Measurements from ENCODE around the gene DELE1. TPM values are rescaled to one million over a fixed set of nuclear protein-coding genes. Genes with fewer than 3 reads are reported as not detected.
A peak's percentile ranks its signal among the peaks of the same experiment; 100 is the strongest.
"Not testable (repeated sequence)": the region's sequence is repeated elsewhere in the genome, so short reads cannot be mapped to it uniquely, and the experiment has no call there.

DELE1 gene
- total RNA-seq, 1 donor = 34.1 TPM

DNA sequence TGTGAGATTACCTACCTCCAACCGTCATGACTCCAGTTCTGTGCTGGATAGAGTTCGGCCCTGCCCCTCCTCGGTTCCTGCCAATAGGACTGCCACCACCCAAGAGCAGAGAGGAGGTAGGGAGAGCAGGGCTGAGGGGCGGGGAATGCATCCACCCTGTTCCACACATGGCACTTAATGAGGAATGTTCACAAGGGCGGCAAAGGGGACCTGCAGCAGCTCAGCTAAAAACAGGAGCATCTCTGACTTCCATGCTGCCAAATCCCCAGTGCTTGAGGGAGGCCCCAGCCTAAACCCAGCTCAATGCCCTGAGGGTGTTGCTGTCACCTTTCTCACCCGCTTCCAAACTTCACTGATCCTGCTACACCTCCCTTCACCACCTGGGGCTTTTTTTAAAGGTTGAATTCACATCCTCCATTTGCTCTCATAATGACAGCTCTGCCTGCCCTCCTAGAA, 7.8 kb upstream of the DELE1 start:
- TF ChIP-seq, protein P1, sequence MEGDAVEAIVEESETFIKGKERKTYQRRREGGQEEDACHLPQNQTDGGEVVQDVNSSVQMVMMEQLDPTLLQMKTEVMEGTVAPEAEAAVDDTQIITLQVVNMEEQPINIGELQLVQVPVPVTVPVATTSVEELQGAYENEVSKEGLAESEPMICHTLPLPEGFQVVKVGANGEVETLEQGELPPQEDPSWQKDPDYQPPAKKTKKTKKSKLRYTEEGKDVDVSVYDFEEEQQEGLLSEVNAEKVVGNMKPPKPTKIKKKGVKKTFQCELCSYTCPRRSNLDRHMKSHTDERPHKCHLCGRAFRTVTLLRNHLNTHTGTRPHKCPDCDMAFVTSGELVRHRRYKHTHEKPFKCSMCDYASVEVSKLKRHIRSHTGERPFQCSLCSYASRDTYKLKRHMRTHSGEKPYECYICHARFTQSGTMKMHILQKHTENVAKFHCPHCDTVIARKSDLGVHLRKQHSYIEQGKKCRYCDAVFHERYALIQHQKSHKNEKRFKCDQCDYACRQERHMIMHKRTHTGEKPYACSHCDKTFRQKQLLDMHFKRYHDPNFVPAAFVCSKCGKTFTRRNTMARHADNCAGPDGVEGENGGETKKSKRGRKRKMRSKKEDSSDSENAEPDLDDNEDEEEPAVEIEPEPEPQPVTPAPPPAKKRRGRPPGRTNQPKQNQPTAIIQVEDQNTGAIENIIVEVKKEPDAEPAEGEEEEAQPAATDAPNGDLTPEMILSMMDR (IDR thresholded peaks at IDR 0.05; ENCODE audit: insufficient read depth, low read depth, low read length) = no peak
- no peak for DNase-seq (ENCODE audit: low read depth)
- H3K4me3 ChIP-seq (ENCODE audit: low read depth, low read length) = no peak overlapping the region

DNA sequence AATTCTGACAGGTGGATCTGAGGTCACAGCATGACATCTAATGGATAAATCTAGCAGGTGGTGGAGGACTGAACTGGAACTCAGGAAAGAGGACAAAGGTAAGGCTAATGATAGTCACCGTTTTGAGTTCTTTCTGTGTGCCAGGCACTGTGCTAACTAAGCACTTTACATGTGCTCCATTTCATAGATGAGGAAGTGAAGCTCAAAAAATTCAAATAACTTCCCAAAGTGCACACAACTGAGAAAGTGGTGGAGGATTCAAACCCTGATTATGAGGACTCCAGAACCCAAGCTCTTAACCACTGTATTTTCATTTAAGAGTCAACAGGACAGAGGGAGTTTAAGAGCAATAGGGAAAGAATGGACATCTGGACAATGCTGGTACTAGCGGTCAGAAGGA, 7.1 kb upstream of the DELE1 start:
- TF ChIP-seq, protein P1 (IDR thresholded peaks at IDR 0.05; ENCODE audit: insufficient read depth, low read depth, low read length) = no peak
- no peak overlapping the region for H3K4me3 ChIP-seq (ENCODE audit: low read depth, low read length)
- no peak for DNase-seq (ENCODE audit: low read depth)

DNA sequence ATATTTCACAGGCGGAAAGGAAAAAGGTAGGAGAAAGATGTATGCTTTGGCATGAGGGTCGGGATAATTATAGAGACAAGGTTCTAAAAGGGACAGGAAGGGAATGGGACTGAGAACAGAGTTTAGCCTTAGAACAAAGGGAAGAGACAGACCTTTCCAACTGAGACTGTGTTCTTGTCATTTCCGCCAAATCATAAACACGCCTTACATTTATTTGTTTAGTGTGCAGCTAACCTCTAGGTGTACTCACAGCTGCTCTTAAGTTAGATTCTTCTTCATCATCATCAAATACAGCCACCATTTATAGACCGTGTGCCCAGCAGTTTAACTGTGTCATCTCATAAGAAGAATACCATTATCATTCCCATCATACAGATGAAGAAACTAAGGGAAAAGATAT, 5.9 kb upstream of the DELE1 start:
- DNase-seq (ENCODE audit: low read depth) = no peak
- no peak overlapping the region for H3K4me3 ChIP-seq (ENCODE audit: low read depth, low read length)
- TF ChIP-seq, protein P1 (IDR thresholded peaks at IDR 0.05; ENCODE audit: insufficient read depth, low read depth, low read length) = no peak

DNA sequence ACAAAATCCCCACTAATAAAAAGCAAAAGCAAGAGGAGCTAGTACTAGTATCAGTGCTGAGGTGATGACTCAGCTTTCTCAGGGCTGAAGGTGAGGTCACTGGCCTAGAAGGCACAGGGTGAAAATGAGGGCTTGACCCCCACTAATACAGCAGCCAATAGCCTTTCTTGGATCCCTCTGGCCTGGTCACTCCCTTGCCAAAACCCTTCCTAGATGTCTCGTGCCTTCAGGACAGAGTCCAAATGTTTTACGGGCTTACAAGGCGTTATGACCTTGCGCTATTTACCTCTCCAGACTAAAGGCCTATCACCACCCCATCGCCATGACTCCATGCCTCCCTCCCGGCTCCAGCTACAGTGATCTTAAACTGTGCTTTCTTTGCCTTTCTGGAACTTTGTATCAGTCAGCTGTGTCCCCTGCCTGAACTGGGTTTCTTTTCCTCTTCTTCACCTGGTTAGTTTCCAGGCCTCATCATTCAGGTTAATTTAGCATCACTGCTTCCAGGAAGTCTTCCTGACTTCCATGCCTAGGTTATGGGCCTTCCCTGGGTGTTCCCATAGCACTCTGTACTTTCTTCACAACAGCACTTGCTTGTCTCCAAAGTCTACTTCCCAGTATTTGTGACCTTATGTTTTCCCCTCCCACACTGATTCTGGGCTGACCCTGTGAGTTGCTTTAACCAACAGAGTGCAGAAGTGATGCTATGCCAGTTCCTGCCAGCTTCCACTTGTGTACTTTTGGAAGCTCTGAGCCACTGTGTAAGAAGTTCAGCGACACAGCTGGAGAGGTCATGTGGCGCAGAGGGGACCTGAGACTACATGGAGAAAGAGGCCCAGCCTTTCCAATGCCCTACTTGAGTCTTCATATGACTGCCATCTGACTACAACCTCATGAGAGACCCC, 4.2 kb upstream of the DELE1 start:
- H3K4me3 ChIP-seq (ENCODE audit: low read depth, low read length) = no peak overlapping the region
- no peak for DNase-seq (ENCODE audit: low read depth)
- TF ChIP-seq, protein P1 (IDR thresholded peaks at IDR 0.05; ENCODE audit: insufficient read depth, low read depth, low read length) = no peak

DNA sequence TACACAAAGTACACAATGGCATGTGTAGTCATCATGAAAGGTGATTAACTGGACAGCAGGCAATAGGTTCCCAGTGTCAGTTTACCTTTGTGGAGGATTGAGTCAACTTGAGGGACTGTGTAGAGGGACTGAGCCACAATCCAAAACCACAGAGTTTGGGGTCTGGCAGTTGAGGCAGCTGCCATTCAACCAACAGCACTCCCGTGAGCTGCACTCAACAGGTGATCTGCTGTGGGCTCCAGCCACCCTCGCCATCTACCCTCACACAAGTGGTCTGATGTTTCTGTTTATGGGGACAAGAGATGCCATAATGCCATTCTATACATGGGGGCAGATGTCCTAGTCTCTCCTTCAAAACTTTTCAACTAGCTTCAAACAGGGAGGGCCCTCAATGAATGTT, 2.9 kb upstream of the DELE1 start:
- DNase-seq (ENCODE audit: low read depth) = no peak
- H3K4me3 ChIP-seq (ENCODE audit: low read depth, low read length) = no peak overlapping the region
- TF ChIP-seq, protein P1 (IDR thresholded peaks at IDR 0.05; ENCODE audit: insufficient read depth, low read depth, low read length) = no peak

DNA sequence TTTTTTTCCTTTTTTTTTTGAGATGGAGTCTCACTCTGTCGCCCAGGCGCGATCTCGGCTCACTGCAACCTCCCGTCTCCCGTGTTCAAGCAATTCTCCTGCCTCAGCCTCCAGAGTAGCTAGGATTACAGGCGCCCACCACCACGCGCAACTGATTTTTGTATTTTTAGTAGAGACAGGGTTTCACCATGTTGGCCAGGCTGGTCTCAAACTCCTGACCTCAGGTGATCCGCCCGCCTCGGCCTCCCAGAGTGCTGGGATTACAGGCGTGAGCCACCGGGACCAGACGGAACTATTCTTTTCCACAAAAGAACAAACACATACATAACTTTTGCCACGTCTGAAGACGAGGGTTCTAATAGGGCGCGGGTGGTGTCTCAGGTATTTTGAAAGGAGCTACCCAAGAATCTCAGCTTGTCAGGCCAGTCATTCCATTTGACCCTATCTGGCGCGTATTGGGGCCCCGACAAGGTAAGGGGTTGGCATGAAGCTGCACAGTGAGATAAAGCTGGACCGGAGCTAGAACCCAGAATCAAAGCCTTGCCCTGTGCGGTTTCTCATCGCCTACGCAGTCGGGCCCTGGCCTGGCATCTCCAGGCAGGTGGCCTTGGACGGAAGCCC, 734 bp upstream of the DELE1 start:
- DNase-seq (ENCODE audit: low read depth) = not testable (repeated sequence)
- peak overlapping the region; percentile 72 for H3K4me3 ChIP-seq (ENCODE audit: low read depth, low read length)

DNA sequence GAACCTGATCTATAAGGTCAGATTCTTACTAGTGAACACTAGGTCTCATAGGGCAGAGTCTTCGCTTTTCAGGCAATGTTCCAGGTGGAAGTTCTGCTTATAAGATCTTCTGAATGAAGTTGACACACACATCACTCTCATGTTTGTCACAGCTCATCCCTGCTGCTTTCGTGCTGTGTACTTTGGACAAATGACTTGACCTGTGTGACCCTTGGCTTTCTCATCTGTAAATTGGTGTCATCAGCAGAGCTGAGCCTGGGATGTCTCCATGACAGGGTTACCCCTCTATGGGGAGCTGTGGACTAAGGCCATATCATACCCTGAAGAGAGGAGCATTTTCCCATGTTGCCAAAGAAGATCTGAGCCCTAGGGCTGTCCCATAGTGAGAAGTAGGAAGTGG, 2.8 kb downstream of the DELE1 start:
- H3K4me3 ChIP-seq (ENCODE audit: low read depth, low read length) = no peak overlapping the region
- TF ChIP-seq, protein P1 (IDR thresholded peaks at IDR 0.05; ENCODE audit: insufficient read depth, low read depth, low read length) = no peak
- no peak for DNase-seq (ENCODE audit: low read depth)
